Right lung (tissue), 5 donors: ENCODE results near the gene NKX1-2. TPM values are rescaled to one million over a fixed set of nuclear protein-coding genes. Genes with fewer than 3 reads are reported as not detected.

Experiments
- DNase-seq, 2 donors: peaks; one replicate each; pipeline ENCODE4 v3.0.0-alpha.2; 2013
- polyA plus RNA-seq, 5 donors: library from polyadenylated mRNA; unstranded; fragments of 120-200 nt; gene quantifications; one replicate each; pipeline versions ENCODE4 v1.2.1 to v1.2.3, GENCODE V29; 2013; ENCODE audit warnings: inconsistent platforms in 1 of 5, low replicate concordance in 1 of 5; ENCODE audit not compliant: insufficient read length in 5 of 5, insufficient read depth in 1 of 5

NKX1-2 gene
- polyA plus RNA-seq, 5 donors, result not detected

DNA sequence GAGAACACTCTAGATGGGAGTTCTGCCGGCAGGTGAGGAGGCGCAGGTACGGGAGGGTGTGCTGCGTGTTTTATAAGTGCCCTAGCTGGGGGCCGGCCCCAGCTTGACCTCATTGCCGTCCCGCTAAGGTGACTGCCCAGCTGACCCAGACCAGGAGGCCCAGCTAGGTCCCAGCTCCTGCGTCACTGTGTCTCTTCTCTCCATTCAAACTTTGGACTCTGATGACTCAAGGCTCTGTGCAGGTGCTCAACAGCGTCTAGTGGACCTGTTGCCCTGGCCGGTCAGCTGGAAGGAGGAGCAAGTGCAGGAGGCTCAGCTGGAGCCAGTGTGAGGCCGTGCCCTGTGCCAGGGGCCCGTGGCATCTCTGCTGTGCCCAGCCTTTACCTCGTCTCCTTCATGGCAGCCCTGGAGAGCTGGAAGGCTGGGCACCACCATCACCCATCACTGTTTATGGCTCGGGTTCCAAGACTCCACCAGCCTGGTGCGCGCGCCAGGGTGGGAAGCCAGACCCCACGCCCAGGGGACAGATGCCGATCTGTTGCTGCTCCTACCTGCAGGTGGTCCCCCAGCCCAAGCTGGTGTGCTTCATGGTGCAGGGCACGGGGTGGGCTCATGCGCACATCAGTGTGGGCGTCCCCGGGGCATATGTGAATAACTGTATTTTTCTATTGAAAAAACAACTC, 26.3 kb upstream of the NKX1-2 start:
- no peak for DNase-seq

DNA sequence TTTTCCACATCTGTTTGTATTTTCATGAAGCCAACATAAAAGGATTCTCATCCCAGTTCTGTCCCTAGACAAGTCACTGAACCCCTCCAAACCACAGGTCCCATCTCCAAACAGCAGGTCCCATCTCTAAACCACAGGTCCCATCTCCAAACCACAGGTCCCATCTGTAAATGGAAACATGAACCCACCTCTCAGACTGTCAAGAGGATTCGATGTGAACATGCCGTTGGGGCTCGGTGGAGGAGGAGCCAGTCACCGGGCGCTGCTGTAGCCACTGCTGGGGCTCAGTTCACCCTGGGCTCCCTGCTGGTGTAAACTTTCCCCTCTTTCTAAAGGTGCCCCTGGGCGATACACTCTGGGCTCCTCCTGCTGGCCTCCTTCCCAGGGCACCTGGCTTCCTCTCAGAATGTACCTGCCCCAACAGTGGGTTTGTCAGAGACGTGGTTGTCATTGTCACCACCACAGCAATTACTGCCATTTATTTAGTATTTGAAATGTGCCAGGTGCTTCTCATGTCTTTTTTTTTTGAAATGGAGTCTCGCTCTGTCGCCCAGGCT, 24.8 kb upstream of the NKX1-2 start:
- no peak for DNase-seq

DNA sequence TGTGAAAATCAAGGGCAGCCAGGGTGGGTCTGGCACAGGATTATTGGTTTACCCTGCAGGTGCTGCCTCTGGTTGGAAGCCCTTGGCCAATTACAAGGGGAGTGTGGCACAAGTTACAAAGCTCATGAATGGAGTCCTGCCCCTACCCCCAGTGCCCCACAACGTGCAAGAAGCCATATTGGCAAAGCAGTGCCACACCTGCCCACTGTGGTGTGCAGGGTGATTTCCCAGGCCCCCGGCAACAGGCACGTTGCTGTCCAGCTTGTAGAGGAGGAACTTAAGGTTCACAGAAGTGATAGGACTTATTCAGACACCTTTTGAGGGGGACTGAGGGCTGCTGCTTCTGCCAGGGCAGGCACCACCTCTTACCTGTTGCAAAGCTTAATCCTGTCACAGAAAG, 23.2 kb upstream of the NKX1-2 start:
- DNase-seq, result no peak

DNA sequence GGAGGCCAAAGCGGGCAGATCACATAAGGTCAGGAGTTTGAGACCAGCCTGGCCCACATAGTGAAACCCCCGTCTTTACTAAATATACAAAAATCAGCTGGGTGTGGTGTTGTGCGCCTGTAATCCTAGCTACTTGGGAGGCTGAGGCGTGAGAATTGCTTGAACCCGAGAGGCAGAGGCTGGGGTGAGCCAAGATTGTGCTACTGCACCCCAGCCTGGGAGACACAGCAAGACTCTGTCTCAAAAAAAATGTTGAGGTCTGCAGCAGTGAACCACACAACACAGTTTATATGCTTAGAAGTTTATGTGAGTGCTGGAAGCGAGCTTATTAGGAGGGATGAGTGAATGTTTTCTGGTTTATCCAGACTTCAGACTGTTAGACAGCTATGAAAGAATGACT, 22.2 kb upstream of the NKX1-2 start:
- no peak for DNase-seq

DNA sequence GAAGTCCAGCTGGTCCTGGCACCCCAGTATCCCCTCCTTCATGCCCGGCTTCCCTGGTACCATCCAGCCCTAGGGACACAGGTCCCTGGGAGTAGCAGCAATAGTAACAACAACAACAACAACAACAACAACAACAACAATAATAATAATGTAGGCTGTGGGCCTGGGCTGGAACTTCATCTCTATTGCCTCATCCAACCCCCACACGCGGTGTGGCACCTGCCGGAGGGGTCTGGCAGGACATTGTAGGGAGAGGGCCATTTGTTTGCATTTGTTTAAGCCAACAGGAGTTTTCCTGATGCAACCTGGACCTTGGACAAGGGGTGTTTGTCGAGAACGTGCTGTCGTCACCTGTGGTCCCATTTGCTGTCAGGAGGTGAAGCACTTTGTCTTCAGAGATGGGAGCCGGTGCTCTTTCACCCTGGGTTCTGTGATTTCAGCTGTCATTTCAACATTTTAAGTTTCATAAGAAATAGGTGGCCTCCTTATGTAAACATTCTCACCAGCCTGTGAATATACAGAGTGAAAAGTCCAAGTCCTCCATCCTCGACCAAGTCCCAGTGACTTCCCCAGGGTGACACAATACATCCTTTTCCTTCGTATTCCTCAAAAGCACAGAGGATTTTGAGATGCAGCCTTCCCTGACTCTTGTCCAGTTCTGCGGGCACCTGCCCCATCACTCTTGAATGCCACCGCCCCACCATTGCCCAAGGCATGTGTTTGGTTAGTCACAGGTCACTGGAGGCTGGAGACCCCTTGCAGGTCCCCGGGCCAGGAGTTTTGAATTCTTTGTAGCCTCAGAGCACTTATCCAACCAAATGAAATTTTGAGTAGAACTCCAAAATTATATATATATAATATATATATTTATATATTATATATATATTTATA, 21.0 kb upstream of the NKX1-2 start:
- DNase-seq, result no peak

DNA sequence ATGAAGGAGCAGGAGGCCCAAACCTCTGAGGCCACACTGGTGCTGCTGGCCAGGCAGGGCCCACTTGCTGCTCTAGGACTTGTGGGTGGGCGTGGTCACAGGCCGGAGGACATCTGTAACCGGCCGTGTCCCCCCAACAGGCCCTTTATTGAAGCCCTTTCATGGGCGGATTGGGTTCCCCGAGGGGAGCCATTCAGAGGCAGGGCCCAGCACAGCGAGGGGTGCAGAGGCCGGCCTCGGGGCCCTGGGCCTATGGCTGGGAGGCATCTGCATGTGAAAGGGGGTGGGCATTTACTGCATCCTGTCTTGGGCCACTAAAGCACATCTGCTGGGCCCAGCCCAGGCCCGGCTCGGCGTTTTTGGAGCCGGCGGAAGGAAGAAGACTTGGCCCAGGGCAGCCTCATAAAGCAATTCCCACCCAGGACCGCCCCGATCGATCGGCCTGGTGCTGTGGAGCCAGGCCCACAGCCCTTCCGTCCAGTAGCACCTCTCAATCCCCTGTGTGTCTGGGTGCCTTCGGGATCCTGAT, 20.2 kb upstream of the NKX1-2 start:
- no peak for DNase-seq

DNA sequence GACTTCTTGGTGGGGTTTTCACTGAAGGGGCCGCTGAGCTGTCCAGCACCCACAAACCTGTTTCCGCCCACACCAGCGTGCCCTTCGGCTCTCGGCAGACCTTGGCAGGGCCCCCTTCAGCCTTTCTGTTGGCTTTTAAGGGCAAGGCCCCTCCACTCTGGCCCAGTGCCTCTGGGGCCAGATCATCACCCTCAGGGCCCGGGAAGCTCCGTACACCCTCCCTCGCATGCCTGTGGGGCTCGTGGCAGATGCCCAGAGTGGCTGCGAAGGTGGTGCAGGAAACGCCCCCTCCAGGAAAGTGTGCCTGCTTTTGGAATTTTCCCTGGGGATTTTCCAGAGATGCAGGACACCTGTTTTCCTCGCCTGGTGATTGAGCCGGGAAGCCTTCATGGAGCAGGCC, 18.8 kb upstream of the NKX1-2 start:
- no peak for DNase-seq

DNA sequence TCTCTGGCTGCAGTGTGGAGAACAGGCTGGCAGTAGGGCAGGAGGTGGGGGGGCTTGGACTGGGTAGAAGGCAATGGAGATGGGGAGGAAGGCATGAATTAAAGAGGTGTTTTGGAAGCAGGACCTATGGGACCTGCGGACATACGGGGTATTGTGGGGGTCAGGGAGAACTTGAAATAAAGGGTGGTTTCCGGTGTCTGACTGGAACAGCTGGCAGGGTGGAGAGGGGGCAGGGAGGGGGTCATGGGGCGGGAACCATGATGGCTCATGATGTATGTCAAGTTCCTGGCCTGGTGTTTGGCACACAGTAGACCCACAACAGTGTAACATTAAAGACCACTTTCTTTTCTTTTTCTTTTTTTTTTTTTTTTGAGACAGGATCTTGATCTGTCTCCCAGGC, 17.3 kb upstream of the NKX1-2 start:
- DNase-seq, result no peak

DNA sequence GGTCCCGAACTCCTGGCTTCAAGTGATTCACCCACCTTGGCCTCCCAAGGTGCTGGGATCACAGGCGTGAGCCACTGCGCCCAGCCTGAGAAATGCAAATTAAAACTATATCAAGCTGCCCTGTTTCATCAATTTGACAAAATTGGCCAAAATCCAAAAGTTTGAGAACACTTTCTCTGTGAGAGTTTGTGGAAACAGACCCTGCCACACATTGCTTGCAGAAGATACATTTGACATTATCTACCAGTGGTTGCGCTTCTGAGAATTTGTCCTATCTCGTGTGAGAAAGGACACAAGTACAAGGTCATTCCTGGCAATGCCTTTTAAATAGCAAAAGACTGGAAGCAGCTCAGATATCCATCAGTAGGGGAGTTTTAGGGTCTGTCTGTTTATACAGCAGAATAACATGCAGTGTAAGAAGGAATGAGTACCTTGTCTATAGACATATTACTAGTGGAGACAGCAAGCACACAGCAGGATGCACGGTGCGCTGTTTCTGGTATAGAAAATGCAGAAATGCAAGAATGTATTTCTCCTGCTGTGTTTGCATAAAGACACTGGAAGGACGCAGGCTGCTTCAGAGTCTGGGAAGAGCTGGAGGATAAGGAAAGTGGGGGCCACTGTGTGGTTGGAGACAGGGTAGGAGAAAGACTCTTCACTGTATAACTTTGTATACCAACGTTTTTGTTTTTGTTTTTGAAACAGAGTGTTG, 16.1 kb upstream of the NKX1-2 start:
- no peak for DNase-seq

DNA sequence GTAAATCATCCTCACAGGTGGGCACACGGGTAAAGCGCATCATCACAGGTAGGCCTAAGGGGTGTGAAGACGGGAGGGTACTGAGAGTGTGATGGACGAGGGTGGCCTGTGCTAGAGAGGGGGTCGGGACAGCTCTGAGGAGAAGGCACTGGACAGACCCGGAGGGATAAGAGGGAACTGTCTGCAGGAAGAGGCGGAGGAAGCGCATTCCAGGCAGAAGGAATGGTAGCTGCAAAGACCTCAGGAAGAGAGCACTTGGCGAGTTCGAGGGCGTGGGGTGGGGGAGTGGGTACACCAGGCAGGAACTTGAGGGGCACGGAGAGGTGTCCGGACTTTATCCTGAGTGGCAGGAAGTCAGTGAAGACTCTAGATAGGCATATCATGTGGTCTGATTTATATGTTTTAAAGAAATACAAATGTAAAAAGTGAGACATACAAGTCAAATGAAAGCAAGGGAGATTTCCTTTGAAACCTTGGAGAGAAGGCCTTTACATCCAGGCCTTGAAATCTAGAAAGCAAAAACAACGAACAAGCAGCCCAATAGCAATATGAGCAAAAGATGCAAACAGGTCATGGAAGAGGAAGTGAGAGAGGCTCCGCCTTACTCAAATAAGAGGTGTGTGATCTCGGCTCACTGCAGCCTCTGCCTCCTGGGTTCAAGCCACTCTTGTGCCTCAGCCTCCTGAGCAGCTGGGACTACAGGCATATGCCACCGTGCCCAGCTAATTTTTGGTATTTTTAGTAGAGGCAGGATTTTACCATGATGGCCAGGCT, 15.4 kb upstream of the NKX1-2 start:
- no peak for DNase-seq

DNA sequence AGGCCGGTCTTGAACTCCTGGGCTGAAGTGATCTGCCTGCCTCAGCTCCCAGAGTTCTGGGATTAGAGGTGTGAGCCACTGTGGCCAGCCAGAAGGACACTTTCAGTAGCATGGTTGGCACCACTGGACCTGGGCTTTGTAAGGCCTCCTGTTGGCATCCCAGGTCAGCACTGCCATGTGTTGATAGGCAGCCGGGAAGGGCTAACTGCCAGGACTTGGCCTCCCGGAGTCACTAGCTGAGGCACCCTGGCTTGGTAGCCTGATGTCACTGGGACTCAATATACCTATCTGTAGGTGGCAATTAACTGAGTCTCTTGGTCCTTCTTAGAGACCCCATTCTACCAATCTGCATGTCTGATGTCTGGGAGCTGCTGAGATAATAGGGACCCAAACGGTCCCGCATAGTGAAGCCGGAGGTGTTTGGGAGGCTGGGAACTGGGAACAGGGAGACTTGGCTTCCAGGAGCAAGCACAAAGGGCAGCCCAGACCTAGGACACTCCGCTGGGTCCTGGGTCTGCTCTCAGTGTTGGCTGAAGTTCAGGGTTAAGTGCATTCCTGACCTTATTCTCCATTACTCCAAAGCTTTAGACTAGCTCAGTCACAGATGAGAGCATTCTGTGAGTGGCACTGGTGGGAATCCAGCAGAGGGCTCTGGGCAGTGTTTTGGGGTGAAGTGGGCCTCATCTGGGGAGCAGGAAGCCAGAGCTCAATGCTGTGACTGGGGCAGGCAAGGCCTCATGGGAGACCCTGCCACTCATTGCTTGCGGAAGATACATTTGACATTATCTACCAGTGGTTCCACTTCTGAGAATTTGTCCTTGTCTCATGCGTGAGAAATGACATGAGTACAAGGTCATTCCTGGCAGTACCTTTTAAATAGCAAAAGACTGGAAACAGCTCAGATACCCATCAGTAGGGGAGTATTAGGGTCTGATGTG, 14.5 kb upstream of the NKX1-2 start:
- DNase-seq, result no peak

DNA sequence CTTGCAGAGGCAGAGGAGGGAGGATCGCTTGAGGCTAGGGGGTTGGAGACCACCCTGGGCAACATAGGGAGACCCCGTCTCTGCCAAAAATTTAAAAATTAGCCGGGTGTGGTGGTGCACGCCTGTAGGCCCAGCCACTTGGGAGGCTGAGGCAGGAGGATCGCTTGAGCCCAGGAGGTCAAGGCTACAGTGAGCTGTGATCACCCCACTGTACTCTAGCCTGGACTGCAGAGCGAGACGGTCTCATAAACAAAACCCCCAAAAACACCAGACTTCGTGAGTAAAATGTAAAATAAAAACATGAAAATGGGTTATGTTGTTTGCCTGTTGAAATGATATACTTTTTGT, 12.5 kb upstream of the NKX1-2 start:
- no peak for DNase-seq

DNA sequence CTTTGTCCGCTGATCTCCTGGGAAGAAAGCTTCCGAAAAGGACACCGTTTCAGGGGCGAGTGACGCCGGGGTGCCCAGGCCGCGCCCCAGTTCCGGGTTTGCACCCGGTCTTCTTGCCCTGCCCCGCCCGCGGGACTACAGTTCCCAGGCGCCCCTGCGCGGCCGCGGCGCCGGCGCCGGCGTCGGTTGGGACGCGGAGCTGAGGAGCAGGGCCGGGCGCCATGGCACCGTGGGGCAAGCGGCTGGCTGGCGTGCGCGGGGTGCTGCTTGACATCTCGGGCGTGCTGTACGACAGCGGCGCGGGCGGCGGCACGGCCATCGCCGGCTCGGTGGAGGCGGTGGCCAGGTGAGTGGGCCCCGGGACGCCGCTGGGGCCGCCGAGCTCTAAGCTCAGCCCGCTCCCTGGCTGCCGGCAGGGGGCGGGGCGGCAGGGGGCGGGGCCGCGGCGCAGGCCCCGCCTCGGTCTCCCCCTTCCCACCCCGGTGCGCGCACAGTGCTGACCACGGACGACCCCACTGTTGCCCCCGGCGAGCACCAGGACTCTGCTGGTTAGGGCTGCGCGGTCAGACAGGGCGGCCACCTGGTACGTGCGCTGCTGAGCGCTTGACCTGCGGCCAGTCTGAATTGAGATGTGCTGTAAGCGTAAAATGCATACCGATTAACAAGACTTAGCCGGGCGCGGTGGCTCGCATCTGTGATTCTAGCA, 12.0 kb upstream of the NKX1-2 start, which contains the start of gene LHPP:
Gene LHPP, plus strand, starts transcription at position 182 of the 706 bp plus-strand sequence. Its CDS starts 40 bp downstream, at position 222.
- DNase-seq, result peak; percentile 84

DNA sequence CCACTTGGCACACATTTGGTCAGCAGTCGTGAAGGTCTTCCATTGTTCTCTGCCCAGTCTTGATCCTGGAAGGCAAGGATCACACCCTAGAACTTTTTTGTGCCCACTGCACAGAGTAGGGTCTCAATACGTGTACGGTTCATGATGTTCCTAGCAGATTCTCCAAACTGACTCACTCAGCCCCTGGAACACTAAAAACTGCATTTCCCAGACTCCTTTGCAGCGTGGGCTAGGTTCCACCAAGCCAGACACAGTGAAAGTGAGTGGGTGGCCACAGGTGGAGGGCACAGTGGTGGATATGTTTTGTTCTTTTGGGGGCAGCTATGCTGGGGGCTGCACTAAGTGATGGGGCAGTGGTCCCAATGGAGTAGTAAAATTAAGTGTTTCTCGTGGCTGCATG, 10.3 kb upstream of the NKX1-2 start:
- no peak for DNase-seq

DNA sequence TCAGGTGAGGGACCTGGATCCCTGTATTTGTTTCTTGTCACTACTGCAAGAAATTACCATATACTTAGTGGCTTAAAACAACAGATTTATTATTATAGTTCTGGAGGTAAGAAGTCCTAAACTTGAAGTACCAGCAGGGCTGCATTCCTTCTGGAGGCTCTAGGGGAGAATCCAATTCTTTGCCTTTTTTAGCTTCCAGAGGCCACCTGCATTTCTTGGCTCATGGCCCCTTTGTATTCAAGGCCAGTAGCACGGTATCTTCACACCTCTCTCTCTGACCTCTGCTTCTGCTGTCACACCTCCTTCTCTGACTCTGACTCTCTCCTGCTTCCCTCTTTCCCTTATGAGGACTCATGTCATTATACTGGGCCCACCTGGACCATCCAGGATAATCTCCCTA, 9.6 kb upstream of the NKX1-2 start:
- no peak for DNase-seq

DNA sequence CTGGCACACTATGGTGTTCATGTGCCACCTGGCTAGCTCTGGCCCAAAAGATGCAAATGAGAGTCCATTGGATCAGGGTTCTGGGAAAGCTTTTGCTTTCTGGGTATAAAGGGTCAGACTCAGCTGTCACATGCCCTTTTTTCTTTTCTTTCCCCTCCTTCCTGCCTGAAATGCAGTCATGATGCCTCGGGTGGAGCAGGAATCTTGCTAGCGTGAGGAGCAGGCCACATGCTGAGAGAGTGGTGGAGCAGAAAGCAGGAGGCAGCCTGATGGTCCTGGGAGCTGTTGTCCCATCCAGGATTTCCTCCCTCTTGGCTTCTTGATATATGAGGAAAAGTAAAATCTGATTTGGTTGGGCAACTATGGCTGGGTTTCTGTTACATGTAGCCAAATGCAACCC, 9.1 kb upstream of the NKX1-2 start:
- no peak for DNase-seq

DNA sequence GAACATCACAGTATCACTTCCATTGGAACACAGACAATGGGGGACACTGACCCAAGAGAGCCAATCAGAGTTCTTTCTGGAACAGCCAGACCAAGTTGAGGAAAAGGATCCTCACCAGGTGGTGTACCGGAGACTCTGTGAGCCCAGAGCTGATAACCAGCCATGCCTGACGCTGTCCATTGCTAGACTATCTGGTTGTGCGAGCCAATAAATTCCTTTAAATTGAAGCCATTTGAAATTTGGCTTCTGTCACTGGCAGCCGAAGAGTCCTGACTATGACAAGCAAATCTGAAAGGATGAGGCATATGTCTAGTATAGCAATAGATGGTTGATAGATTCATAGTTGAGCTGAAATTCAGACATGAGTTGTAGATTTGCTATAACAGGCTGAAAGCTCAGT, 8.6 kb upstream of the NKX1-2 start:
- DNase-seq, result no peak

DNA sequence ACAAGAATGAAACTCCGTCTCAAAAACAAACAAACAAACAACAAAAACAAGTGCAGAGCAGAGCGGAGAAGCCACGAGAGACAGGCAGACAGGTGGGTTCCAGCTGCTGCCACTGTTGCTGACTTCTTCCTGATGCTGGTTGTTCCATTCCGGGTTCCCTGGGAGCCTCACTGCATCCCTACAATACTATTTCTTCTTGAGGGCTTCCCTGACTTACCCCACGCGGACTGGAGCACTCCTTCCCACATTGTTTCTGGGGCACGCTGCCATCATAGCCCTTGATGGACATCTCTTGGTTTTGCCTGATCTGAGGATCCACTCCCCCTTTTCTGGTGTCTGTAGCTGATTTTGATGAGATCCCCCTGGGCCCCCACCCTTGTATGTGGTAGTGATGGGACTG, 5.6 kb upstream of the NKX1-2 start:
- DNase-seq, result no peak

DNA sequence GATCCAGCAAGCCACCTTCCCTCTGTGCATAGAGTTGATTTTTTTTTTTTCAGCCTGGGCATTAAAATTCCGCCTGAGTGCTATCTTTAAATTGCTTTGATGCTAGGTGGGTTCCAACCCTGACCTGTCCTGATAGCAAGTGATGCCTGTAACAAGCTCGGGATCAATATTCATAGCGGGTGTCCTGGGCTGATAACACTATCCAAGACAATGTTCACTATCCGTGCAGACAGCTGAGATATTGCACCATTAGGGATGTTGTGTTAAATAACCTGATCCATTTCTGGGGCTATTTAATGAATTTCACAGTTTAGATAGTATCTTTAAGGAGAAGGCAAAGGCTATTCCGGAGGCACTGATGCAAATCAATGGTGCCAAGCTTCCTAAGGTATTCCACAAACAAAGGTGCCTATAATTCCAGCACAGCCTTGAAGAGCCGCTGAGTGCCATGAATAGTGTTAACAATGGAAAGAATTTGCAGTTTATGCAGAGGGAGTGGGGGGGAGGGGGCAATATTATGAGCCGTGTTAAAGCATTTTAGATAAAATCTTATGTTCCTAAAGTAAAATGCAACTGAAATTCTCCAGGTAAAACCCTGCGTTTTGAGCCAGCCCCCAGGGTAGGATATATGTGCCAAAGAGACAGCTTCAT, 4.2 kb upstream of the NKX1-2 start:
- no peak for DNase-seq
